HCT116 (cell line): ENCODE results near the gene LTBP1. TPM values are rescaled to one million over a fixed set of nuclear protein-coding genes. Genes with fewer than 3 reads are reported as not detected.

Experiments used
- ATAC-seq: fragments of 200-7000 bp; cut with Tn5 transposase; 2 replicates; pipeline ENCODE4 v1.9.1; 2020; ENCODE audit warnings: mild to moderate bottlenecking, moderate library complexity
- BruUV-seq: library from RNA; stranded (reverse); fragments of 400-500 nt; replicated peaks from 2 replicates; lab custom pipeline; 2021; lab: Mats Ljungman, UMichigan
- CTCF ChIA-PET: fragments of 300-600 bp; sonication (Branson Sonifier 250); formaldehyde crosslinking; loops from one replicate; lab custom pipeline; 2021; ENCODE audit warnings: antibody characterized with exemption; lab: Charles Lee
- POLR2A ChIA-PET: fragments of 300-600, 350-600 bp; sonication (Branson Sonifier 250); formaldehyde crosslinking; loops from one replicate; lab custom pipeline; 2021; ENCODE audit warnings: antibody characterized with exemption; lab: Charles Lee
- RAD21 ChIA-PET, 2 experiments: fragments of 300-600 bp; sonication (Branson Sonifier 250); formaldehyde crosslinking; loops; one replicate each; lab custom pipeline; 2023; ENCODE audit warnings: low total read pairs in 2 of 2; ENCODE audit not compliant: uncharacterized antibody in 2 of 2, unreplicated experiment in 2 of 2, low non-redundant PET in 1 of 2; lab: Charles Lee
- DNase-seq: peaks from one replicate; pipeline ENCODE4 v3.0.0-alpha.2; 2010; ENCODE audit warnings: low read depth, low spot score
- H2AFZ ChIP-seq: fragments of 200-600 bp; shearing (Covaris generic), sonication (generic); 2 replicates; pipeline ENCODE4 v1.6.1; 2017; ENCODE audit warnings: low read depth, mixed run types, mixed read lengths, antibody characterized with exemption, low read length; ENCODE audit not compliant: poor library complexity, severe bottlenecking
- H3K27ac ChIP-seq: 2 replicates; pipeline ENCODE4 v1.5.1; 2012; ENCODE audit warnings: low read depth, low read length
- H3K27me3 ChIP-seq: fragments of 200-600 bp; sonication (generic); 2 replicates; pipeline ENCODE4 v1.6.1; 2016; ENCODE audit warnings: mixed run types, low read length, mixed read lengths; ENCODE audit not compliant: insufficient read depth
- H3K36me3 ChIP-seq, 2 experiments: fragments of 200-500 bp in 1 of 2; fragments of 200-600 bp in 1 of 2; sonication (Bioruptor generic) in 1 of 2; sonication (generic) in 1 of 2; 2 replicates each; pipeline versions ENCODE4 v1.5.1 to v1.6.1; 2014 to 2016; ENCODE audit warnings: low read length in 2 of 2, inconsistent platforms in 1 of 2, mixed read lengths in 1 of 2, mixed run types in 1 of 2; ENCODE audit not compliant: insufficient read depth in 2 of 2, control insufficient read depth in 1 of 2
- H3K4me1 ChIP-seq, 2 experiments: fragments of 200-600 bp in 1 of 2; sonication (generic) in 1 of 2; 2 replicates each; pipeline versions ENCODE4 v1.5.1 to v1.6.1; 2012 to 2017; ENCODE audit warnings: low read length in 2 of 2, inconsistent platforms in 1 of 2, mild to moderate bottlenecking in 1 of 2, mixed read lengths in 1 of 2, mixed run types in 1 of 2, moderate library complexity in 1 of 2; ENCODE audit not compliant: insufficient read depth in 2 of 2, control insufficient read depth in 1 of 2
- H3K4me2 ChIP-seq: fragments of 200-600 bp; sonication (generic); 2 replicates; pipeline ENCODE4 v1.6.1; 2017; ENCODE audit warnings: mixed run types, low read length, mixed read lengths
- H3K4me3 ChIP-seq, 2 experiments: fragments of 200-600 bp in 1 of 2; sonication (generic) in 1 of 2; replicated peaks in 1 of 2; 2 replicates each; pipeline ENCODE4 v1.5.1; 2011 to 2016; ENCODE audit warnings: low read length in 2 of 2, control low read depth in 1 of 2, low read depth in 1 of 2, mild to moderate bottlenecking in 1 of 2, mixed read lengths in 1 of 2, mixed run types in 1 of 2
- H3K79me2 ChIP-seq: fragments of 200-600 bp; sonication (generic); 2 replicates; pipeline ENCODE4 v1.6.1; 2017; ENCODE audit warnings: mild to moderate bottlenecking, mixed run types, low read length, moderate library complexity, mixed read lengths; ENCODE audit not compliant: insufficient read depth
- H3K9ac ChIP-seq: fragments of 200-600 bp; sonication (generic); 2 replicates; pipeline ENCODE4 v1.6.1; 2016; ENCODE audit warnings: low read length, mixed read lengths
- H3K9me2 ChIP-seq: fragments of 200-600 bp; sonication (generic), shearing (Covaris generic); 2 replicates; pipeline ENCODE4 v1.6.1; 2017; ENCODE audit warnings: mixed run types, mild to moderate bottlenecking, moderate library complexity; ENCODE audit not compliant: insufficient read depth
- H3K9me3 ChIP-seq, 2 experiments: fragments of 200-500 bp in 1 of 2; fragments of 200-600 bp in 1 of 2; sonication (Bioruptor generic) in 1 of 2; sonication (generic) in 1 of 2; 2 replicates each; pipeline ENCODE4 v1.6.1; 2014 to 2017; ENCODE audit warnings: low read length in 2 of 2, mixed read lengths in 2 of 2, inconsistent platforms in 1 of 2, low read depth in 1 of 2, mild to moderate bottlenecking in 1 of 2, mixed run types in 1 of 2, moderate library complexity in 1 of 2; ENCODE audit not compliant: control insufficient read depth in 1 of 2, insufficient read depth in 1 of 2
- H4K20me1 ChIP-seq: fragments of 200-600 bp; sonication (generic), shearing (Covaris generic); 2 replicates; pipeline ENCODE4 v1.6.1; 2017; ENCODE audit warnings: mixed run types, mild to moderate bottlenecking, moderate library complexity; ENCODE audit not compliant: insufficient read depth
- CEBPB ChIP-seq: IDR thresholded peaks from 2 replicates; pipeline ENCODE4 v1.6.1; 2012; ENCODE audit warnings: low read depth
- EZH2 ChIP-seq: fragments of 200-600 bp; sonication (generic); IDR thresholded peaks from 2 replicates; pipeline ENCODE4 v1.6.1; 2017; ENCODE audit warnings: antibody characterized with exemption, mixed run types
- EZH2phosphoT487 ChIP-seq: fragments of 200-600 bp; IDR thresholded peaks from 2 replicates; pipeline ENCODE4 v1.6.1; 2018; ENCODE audit warnings: antibody characterized with exemption, borderline replicate concordance
- POLR2A ChIP-seq: IDR thresholded peaks from 2 replicates; pipeline ENCODE4 v1.7.0; 2011; ENCODE audit warnings: borderline replicate concordance; ENCODE audit not compliant: insufficient read depth, insufficient read length; ENCODE audit errors: extremely low read depth
- POLR2AphosphoS5 ChIP-seq: IDR thresholded peaks from 2 replicates; pipeline ENCODE4 v1.6.1; 2011; ENCODE audit warnings: mild to moderate bottlenecking, low read depth, low read length, moderate library complexity
- RAD21 ChIP-seq: IDR thresholded peaks from 2 replicates; pipeline ENCODE4 v1.6.1; 2012; ENCODE audit warnings: low read depth, mild to moderate bottlenecking
- SP1 ChIP-seq: IDR thresholded peaks from 2 replicates; pipeline ENCODE4 v1.6.1; 2012; ENCODE audit warnings: low read depth
- TCF7L2 ChIP-seq: IDR thresholded peaks from 2 replicates; pipeline ENCODE4 v1.7.0; 2011; ENCODE audit warnings: borderline replicate concordance, inconsistent platforms; ENCODE audit not compliant: insufficient read depth, insufficient read length; ENCODE audit errors: extremely low read depth
- YY1 ChIP-seq: IDR thresholded peaks from 2 replicates; pipeline ENCODE4 v1.6.1; 2011; ENCODE audit warnings: low read length, low read depth, moderate library complexity, mild to moderate bottlenecking; ENCODE audit not compliant: insufficient replicate concordance; ENCODE audit errors: extremely low read depth
- ZFX ChIP-seq: fragments of 450-650 bp; IDR thresholded peaks from 2 replicates; pipeline ENCODE4 v1.6.1; 2017
- intact Hi-C: fragments of 100-400 bp; cut with micrococcal nuclease; formaldehyde crosslinking; loops from 2 replicates; pipeline ENCODE4 v1.10.0; 2022
- total RNA-seq: library from RNA; stranded (reverse); gene quantifications from one replicate; pipeline ENCODE4 v1.2.1, GENCODE V29; 2021; ENCODE audit not compliant: unreplicated experiment
- TF ChIP-seq, protein P1 (sequence below): IDR thresholded peaks from 2 replicates; pipeline ENCODE4 v1.6.1; 2012; ENCODE audit warnings: low read depth
- TF ChIP-seq, protein P2 (sequence below): IDR thresholded peaks from 2 replicates; pipeline ENCODE4 v1.6.1; 2012

Gene LTBP1
- total RNA-seq, 1 experiment from 2014 or later: 5.1 TPM

DNA sequence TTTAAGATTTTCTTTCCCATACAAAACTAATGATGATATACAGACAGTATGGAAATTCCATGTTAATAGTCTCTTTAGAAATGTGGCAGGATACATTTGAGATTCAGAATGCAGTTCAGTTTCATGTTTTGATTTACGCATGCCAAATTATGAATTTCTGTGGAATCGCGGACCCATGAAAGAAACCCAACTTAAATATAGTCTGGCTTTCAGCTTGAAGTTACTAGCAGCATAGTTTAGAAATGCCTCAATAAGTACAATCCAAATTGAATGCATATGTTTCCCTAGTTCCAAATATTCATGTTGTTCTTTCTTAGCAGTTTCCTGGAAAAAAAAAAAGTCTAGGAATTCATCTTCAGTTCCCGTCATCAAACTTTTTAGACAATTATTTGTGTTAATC, 365.6 kb downstream of the LTBP1 start (continued):
- TF ChIP-seq, protein P1, sequence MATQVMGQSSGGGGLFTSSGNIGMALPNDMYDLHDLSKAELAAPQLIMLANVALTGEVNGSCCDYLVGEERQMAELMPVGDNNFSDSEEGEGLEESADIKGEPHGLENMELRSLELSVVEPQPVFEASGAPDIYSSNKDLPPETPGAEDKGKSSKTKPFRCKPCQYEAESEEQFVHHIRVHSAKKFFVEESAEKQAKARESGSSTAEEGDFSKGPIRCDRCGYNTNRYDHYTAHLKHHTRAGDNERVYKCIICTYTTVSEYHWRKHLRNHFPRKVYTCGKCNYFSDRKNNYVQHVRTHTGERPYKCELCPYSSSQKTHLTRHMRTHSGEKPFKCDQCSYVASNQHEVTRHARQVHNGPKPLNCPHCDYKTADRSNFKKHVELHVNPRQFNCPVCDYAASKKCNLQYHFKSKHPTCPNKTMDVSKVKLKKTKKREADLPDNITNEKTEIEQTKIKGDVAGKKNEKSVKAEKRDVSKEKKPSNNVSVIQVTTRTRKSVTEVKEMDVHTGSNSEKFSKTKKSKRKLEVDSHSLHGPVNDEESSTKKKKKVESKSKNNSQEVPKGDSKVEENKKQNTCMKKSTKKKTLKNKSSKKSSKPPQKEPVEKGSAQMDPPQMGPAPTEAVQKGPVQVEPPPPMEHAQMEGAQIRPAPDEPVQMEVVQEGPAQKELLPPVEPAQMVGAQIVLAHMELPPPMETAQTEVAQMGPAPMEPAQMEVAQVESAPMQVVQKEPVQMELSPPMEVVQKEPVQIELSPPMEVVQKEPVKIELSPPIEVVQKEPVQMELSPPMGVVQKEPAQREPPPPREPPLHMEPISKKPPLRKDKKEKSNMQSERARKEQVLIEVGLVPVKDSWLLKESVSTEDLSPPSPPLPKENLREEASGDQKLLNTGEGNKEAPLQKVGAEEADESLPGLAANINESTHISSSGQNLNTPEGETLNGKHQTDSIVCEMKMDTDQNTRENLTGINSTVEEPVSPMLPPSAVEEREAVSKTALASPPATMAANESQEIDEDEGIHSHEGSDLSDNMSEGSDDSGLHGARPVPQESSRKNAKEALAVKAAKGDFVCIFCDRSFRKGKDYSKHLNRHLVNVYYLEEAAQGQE: no peak
- no peak for TF ChIP-seq EZH2phosphoT487
- TF ChIP-seq TCF7L2: no peak
- TF ChIP-seq YY1: no peak
- TF ChIP-seq CEBPB: no peak
- no peak for TF ChIP-seq POLR2AphosphoS5
- no peak for TF ChIP-seq ZFX

GRCh38 chr2:33313039-33313438, 366.3 kb downstream of the LTBP1 start:
- Histone ChIP-seq H3K27ac (no peak overlapping the region), H3K4me1 (no peaks in the 10 kb centered on the region), H3K4me3 (no peak overlapping the region), H3K9me2 (no peaks in the 10 kb centered on the region), H3K36me3 (no peaks in the 10 kb centered on the region), H3K27me3 (no peaks in the 10 kb centered on the region), H3K9ac (no peak overlapping the region), H4K20me1 (no peaks in the 10 kb centered on the region), H3K79me2 (no peaks in the 10 kb centered on the region), H3K9me3 (no peaks in the 10 kb centered on the region), H2AFZ (no peak overlapping the region), H3K4me2 (no peak overlapping the region)
- intact Hi-C loops: no loop called here
- ChIA-PET CTCF (no interaction called here), RAD21 (no interaction called here), POLR2A (no interaction called here)
- DNase-seq (no peak), ATAC-seq (no peak)
- no peak for TF ChIP-seq YY1
- TF ChIP-seq, protein P2, sequence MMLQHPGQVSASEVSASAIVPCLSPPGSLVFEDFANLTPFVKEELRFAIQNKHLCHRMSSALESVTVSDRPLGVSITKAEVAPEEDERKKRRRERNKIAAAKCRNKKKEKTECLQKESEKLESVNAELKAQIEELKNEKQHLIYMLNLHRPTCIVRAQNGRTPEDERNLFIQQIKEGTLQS: no peak
- no peak for TF ChIP-seq POLR2A
- no peak for TF ChIP-seq EZH2
- no peak for TF ChIP-seq SP1
- TF ChIP-seq RAD21: no peak
- BruUV-seq: no TSS peak
